NCI-H446 treated with DMSO at 0.1 percent for 48 hours (cell line): Measurements from ENCODE around the gene TAF11L5.
"Not testable (repeated sequence)": the region's sequence is repeated elsewhere in the genome, so short reads cannot be mapped to it uniquely, and the experiment has no call there.

Experiments used
- DNase-seq: peaks from one replicate; lab custom pipeline; 2025; lab: John Stamatoyannopoulos, UW

The TAF11L5 gene

DNA sequence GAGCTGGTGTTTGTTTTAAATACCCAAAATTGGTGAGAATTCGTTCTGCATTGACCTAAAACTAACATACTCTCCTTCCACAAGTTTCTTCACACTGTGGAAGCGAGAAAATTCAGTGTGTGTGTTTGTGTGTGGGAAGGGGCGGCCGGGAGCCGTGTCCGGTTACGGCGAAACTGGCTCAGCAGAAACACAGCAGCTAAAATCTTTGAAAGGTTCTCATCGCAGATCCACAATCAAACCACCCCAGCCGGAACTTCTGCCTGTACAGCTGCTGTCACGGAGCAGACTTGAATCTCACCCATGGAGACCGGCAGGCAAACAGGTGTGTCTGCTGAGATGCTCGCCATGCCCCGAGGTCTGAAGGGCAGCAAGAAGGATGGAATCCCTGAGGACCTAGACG, at the start of gene TAF11L5:
Gene TAF11L5 (plus strand): TSS at position 301 of the 400 bp plus-strand sequence.
- not testable (repeated sequence) for DNase-seq

DNA sequence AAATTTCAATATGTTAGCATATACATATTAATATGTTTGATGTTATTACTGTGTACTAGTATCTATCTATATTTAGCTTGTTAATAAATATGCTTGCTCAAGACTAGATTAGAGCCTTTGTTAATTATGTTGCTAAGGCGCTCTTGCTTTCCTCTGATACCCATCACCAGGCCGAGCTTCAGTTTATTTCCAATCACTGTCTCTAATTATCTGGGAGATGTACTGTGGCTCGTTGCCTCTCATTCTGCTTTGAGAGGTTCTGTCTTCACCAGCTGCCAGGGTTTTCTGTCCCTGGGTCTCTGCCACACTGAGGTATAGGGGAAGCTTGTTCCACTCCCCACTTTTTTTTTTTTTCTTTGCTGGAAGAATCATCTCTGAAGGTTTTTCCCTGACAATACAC, 48.0 kb upstream of the TAF11L5 start:
- DNase-seq: no peak

DNA sequence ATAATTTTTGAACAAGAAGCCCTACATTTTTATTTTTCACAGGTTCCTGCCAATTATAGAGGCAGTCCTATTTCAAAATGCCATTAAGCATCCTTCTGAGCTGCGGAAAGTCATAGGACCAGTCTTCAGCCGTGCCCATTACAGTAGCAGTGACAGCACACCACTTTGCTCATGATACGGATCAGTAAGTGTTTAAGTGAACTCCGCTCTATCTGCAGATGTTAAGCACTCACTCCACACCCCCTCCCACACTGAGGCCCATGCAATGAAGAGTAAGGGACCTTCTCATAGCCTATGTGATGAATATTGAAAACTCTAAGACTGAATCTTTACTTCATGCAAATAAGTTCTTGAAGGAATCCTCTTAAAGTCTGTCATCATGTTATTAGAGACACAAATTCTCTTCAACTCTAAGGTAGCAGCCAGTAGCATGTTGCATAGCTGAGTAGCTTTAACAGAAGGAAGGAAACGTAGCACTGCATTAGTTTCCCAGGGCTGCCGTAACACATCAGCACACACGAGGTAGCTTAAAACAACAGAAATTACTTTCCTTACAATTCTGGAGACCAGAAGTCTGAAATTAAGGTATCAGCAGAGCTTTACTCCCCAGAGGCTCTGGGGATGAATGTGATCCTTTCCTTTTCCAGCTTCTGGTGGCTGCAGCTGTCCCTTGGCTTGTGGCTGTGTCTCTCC, 47.3 kb upstream of the TAF11L5 start:
- DNase-seq: no peak

GRCh38 chr5:17481378-17481777, 43.7 kb upstream of the TAF11L5 start:
- no peak for DNase-seq

- DNase-seq: no peak
These were observed 42.2 kb upstream of the TAF11L5 start for GRCh38 chr5:17482790-17483189.

GRCh38 chr5:17486464-17487173, 38.4 kb upstream of the TAF11L5 start:
- DNase-seq: not testable (repeated sequence)

DNA sequence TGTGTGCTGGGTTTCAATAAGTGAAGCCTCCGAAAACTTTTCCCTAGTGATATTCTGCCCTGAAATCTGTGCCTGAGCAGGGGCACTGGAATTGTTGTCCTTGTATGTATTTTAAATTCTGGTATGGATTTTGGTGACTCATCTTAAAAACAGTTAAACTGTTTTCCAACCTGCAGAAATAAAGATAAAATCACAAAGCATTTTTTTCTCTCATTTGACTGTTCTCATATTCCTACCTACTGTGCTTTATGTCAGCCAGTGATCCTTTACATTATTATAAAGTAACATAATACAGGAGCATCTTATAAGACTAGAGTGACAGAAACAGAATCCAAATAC, 37.9 kb upstream of the TAF11L5 start:
- DNase-seq: no peak

DNA sequence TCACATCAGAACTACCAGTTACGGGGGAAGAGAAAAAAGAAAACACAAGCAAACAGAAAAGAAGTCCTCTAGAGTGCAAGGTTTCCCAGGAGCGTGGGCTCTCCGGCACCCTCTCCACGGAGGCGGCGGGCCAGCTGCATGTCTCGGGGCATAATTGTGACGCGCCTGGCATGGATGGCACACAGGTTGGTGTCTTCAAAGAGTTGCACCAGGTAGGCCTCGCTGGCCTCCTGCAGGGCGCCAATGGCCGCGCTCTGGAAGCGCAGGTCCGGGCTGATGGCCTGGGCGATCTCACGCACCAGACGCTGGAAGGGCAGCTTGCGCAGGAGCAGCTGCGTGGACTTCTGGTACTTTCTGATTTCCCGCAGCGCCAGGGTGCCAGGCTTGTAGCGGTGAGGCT, 33.8 kb upstream of the TAF11L5 start:
- DNase-seq: not testable (repeated sequence)

GRCh38 chr5:17492770-17493169, 32.3 kb upstream of the TAF11L5 start:
- no peak for DNase-seq

DNA sequence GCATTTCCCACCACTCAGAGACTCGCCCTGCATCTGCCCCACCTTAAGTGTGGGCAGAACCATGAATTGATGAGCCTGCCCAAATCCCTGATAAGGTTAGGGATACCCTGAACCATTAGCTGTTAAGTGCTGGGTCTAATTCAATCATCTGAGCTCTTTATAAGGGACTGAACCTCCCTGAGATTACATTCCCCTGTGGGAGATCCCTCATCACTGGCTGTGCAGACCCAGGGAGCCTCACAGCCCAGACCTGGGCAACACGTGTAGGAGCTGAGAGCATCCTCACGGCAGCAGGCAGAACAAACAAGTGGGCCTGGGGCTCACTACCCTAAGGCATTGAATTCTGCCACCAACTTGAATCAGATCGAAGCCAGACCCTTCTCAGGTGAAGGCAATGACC, 27.6 kb upstream of the TAF11L5 start:
- DNase-seq: no peak

- DNase-seq: not testable (repeated sequence)
These were observed 27.1 kb upstream of the TAF11L5 start, which contains the start of gene TAF11L2 for GRCh38 chr5:17497931-17498330. TSS of gene TAF11L2 (plus strand) at chr5:17498231.

DNA sequence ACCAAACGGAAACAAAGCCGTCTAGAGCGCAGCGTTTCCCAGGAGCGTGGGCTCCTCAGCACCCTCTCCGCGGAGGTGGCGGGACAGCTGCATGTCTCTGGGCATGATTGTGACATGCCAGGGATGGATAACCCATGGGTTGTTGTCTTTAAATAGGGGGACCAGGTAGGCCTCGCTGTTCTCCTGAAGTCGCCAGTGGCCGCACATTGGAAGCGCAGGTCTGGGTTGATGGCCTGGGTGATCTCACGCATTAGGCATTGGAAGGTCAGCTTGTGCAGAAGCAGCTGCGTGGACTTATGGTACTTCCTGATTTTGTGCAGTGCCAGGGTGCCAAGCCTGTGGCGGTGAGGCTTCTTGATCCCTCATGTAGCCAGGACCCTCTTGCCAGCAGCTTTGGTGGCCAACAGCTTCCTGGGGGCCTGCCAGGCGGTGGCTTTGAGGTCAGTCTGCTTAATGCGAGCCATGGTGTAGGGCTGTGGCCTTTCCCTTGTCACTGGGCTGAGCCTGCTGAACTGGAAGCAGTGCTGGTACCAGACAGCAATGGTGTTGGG, 13.2 kb upstream of the TAF11L5 start:
- no peak for DNase-seq

GRCh38 chr5:17517526-17517925, 7.5 kb upstream of the TAF11L5 start:
- not testable (repeated sequence) for DNase-seq

- DNase-seq: not testable (repeated sequence)
These were observed 7.0 kb upstream of the TAF11L5 start, which contains the start of gene TAF11L3 for GRCh38 chr5:17518067-17518466. TSS of gene TAF11L3 (plus strand) at chr5:17518367.

- DNase-seq: not testable (repeated sequence)
These were observed 5.5 kb upstream of the TAF11L5 start for GRCh38 chr5:17519508-17519907.

- DNase-seq: not testable (repeated sequence)
These were observed 3.5 kb upstream of the TAF11L5 start, which contains the start of gene TAF11L4 for GRCh38 chr5:17521501-17521900. TSS of gene TAF11L4 (plus strand) at chr5:17521801.

DNA sequence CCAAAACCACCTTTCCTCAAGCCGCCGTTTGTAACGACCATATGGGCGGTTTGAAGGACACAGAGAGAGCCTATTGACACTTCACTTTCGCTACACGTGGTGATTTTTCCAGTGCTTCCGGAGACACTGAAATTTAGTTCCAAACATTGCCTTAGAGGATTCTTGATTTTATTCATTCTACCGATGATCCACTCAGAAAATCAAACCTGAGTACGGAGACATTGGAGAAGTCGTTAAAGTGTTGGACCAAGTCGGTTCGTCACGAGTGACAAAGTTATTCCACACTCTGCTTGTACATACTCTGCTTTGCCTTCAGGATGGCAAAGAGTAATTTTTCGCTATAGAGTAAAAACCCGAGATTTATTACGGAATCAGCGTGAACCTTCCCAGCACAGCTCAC, 1.5 kb downstream of the TAF11L5 start:
- DNase-seq: not testable (repeated sequence)

DNA sequence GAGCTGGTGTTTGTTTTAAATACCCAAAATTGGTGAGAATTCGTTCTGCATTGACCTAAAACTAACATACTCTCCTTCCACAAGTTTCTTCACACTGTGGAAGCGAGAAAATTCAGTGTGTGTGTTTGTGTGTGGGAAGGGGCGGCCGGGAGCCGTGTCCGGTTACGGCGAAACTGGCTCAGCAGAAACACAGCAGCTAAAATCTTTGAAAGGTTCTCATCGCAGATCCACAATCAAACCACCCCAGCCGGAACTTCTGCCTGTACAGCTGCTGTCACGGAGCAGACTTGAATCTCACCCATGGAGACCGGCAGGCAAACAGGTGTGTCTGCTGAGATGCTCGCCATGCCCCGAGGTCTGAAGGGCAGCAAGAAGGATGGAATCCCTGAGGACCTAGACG, 3.3 kb downstream of the TAF11L5 start, which contains the start of gene TAF11L6:
Gene TAF11L6 (plus strand): TSS at position 301 of the 400 bp plus-strand sequence.
- not testable (repeated sequence) for DNase-seq
